Bronchial epithelial cell (primary cell): ENCODE results near the gene SPRED2. TPM values are rescaled to one million over a fixed set of nuclear protein-coding genes. Genes with fewer than 3 reads are reported as not detected.

ENCODE experiments used
- DNase-seq: peaks from one replicate; pipeline ENCODE4 v3.0.0-alpha.2; 2010; ENCODE audit warnings: low read depth
- FAIRE-seq: peaks from 2 replicates; lab custom pipeline; 2011; peaks lifted over from hg19 to GRCh38; lab: Jason Lieb, UNC
- H3K27me3 ChIP-seq: 2 replicates; pipeline ENCODE4 v1.5.1; 2011; ENCODE audit warnings: low read length; ENCODE audit not compliant: control insufficient read depth, insufficient read depth
- H3K36me3 ChIP-seq: 2 replicates; pipeline ENCODE4 v1.5.1; 2011; ENCODE audit warnings: low read length; ENCODE audit not compliant: control insufficient read depth, insufficient read depth
- H3K4me3 ChIP-seq: 2 replicates; pipeline ENCODE4 v1.5.1; 2011; ENCODE audit warnings: mild to moderate bottlenecking, low read depth, low read length, control low read depth
- CTCF ChIP-seq: IDR thresholded peaks from 2 replicates; pipeline ENCODE4 v1.5.1; 2011; ENCODE audit warnings: mild to moderate bottlenecking, moderate library complexity, low read length, control low read depth, inconsistent platforms; ENCODE audit not compliant: insufficient read depth, severe bottlenecking
- total RNA-seq: library from RNA; depleted of rRNA; stranded (reverse); fragments of >200 nt; gene quantifications from 2 replicates; pipeline ENCODE4 v1.2.1, GENCODE V29; 2014

Gene SPRED2
- total RNA-seq, 1 donor from 2014 or later, result 3.4 TPM

- H3K36me3 ChIP-seq, result no peaks in the 10 kb centered on the region
- H3K4me3 ChIP-seq, result no peak overlapping the region
- H3K27me3 ChIP-seq, result no peaks in the 10 kb centered on the region
- no peak for TF ChIP-seq CTCF
- DNase-seq (peak; percentile 65), FAIRE-seq (no peak)
Measured at GRCh38 chr2:65354773-65355172, 77.6 kb downstream of the SPRED2 start.

GRCh38 chr2:65353927-65354326 lies 78.5 kb downstream of the SPRED2 start:
- no peak for TF ChIP-seq CTCF
- FAIRE-seq (no peak), DNase-seq (no peak)
- Histone ChIP-seq H3K36me3 (no peaks in the 10 kb centered on the region), H3K27me3 (no peaks in the 10 kb centered on the region), H3K4me3 (no peak overlapping the region)

GRCh38 chr2:65353046-65353445 lies 79.4 kb downstream of the SPRED2 start:
- DNase-seq (no peak), FAIRE-seq (no peak)
- TF ChIP-seq CTCF, result no peak
- Histone ChIP-seq H3K4me3 (no peak overlapping the region), H3K36me3 (no peaks in the 10 kb centered on the region), H3K27me3 (no peaks in the 10 kb centered on the region)

GRCh38 chr2:65351948-65352595 lies 80.3 kb downstream of the SPRED2 start:
- Histone ChIP-seq H3K4me3 (no peak overlapping the region), H3K36me3 (no peaks in the 10 kb centered on the region), H3K27me3 (no peaks in the 10 kb centered on the region)
- DNase-seq, result no peak
- no peak for FAIRE-seq
- no peak for TF ChIP-seq CTCF

GRCh38 chr2:65351234-65351947 lies 81.0 kb downstream of the SPRED2 start:
- FAIRE-seq (no peak), DNase-seq (no peak)
- H3K36me3 ChIP-seq, result no peaks in the 10 kb centered on the region
- TF ChIP-seq CTCF, result no peak
- H3K27me3 ChIP-seq, result no peaks in the 10 kb centered on the region
- H3K4me3 ChIP-seq, result no peak overlapping the region
